Activated CD4-positive, alpha-beta memory T cell treated with anti-CD3 and anti-CD28 coated beads, Interleukin-2, amount 10 ng/mL, durations not matched to agents 7 days and 5 days (primary cell): ENCODE data around the gene LIF. TPM values are rescaled to one million over a fixed set of nuclear protein-coding genes. Genes with fewer than 3 reads are reported as not detected.
"Not testable (repeated sequence)": the region's sequence is repeated elsewhere in the genome, so short reads cannot be mapped to it uniquely, and the experiment has no call there.

Experiments
- CTCF ChIA-PET: fragments of 350-600 bp; sonication (Branson Sonifier 250); formaldehyde crosslinking; loops from one replicate; lab custom pipeline; 2021; ENCODE audit warnings: antibody characterized with exemption, inconsistent platforms; lab: Charles Lee
- POLR2A ChIA-PET: fragments of 350-600 bp; sonication (Branson Sonifier 250); formaldehyde crosslinking; loops from one replicate; lab custom pipeline; 2021; ENCODE audit warnings: antibody characterized with exemption; lab: Charles Lee
- DNase-seq: peaks from one replicate; pipeline ENCODE4 v3.0.0-alpha.2; 2020
- H3K27ac Mint-ChIP-seq: one replicate; pipeline ENCODE4 v1.8.0; 2021; ENCODE audit warnings: mild to moderate bottlenecking, mixed read lengths
- H3K27me3 Mint-ChIP-seq: one replicate; pipeline ENCODE4 v1.8.0; 2021; ENCODE audit warnings: mixed read lengths
- H3K36me3 Mint-ChIP-seq: one replicate; pipeline ENCODE4 v1.8.0; 2021; ENCODE audit warnings: low read depth, mixed read lengths
- H3K4me1 Mint-ChIP-seq: one replicate; pipeline ENCODE4 v1.8.0; 2021; ENCODE audit warnings: mixed read lengths
- H3K4me3 Mint-ChIP-seq: one replicate; pipeline ENCODE4 v1.8.0; 2021; ENCODE audit warnings: mild to moderate bottlenecking, mixed read lengths
- H3K9me3 Mint-ChIP-seq: one replicate; pipeline ENCODE4 v1.8.0; 2021; ENCODE audit warnings: mixed read lengths
- total RNA-seq, 2 experiments: library from RNA; stranded (reverse); gene quantifications; one replicate each; pipeline ENCODE4 v1.2.3, GENCODE V29; 2021

Gene LIF
- total RNA-seq, 2 experiments from 2014 or later = 94.6 to 94.8 TPM

DNA sequence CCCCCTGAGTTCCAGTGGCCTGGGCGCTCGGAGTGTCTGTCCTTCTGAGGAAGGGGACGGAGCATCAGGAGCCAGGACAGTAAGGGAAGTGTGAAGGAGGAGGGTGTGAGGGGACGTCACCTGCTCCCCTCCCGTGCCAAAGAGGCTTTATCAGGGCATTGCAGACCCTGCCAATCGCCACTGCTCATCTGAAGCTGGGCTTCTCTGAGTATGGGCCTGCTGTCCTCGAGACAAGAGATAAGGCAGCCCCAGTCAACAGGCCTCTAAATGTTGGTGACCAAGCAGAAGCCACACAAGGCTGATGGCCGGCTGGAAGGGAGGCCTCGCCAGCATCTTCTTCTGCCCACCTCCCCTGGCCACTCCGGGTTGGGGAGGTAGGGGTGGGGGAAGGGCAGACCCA lies 29.8 kb downstream of the LIF start:
- peaks cover 69% of the 10 kb centered on the region for H3K4me1 Mint-ChIP-seq
- POLR2A ChIA-PET = no interaction called here
- no peaks in the 10 kb centered on the region for H3K36me3 Mint-ChIP-seq
- H3K4me3 Mint-ChIP-seq = no peak overlapping the region
- no peak overlapping the region for H3K27ac Mint-ChIP-seq
- H3K27me3 Mint-ChIP-seq = no peaks in the 10 kb centered on the region
- DNase-seq = no peak
- CTCF ChIA-PET = no interaction called here
- H3K9me3 Mint-ChIP-seq = no peaks in the 10 kb centered on the region

DNA sequence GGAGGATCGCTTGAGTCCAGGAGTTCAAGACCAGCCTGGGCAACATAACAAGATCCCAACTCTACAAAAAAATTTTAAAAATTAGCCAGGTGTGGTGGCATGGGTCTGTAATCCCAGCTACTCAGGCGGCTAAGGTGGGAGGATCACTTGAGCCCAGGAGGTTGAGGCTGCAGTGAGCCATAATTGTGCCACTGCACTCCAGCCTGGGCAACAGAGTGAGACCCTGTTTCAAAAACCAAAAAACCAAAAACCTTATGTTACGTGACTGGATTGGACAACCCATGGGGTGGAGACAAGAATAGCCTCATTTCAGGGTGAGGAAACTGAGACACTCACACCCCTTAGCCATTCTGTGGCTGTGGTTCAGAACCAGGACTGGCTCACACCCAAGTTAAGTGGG lies 30.3 kb downstream of the LIF start:
- H3K4me3 Mint-ChIP-seq, H3K27me3 Mint-ChIP-seq, H3K36me3 Mint-ChIP-seq, H3K9me3 Mint-ChIP-seq, H3K27ac Mint-ChIP-seq, POLR2A ChIA-PET, DNase-seq: not testable (repeated sequence)
- CTCF ChIA-PET = interaction anchor here (0.6 kb wide), 1 partner anchor 56 kb away, joined by 3 read pairs; no protein-coding TSS in a partner anchor
- H3K4me1 Mint-ChIP-seq = peaks cover 69% of the 10 kb centered on the region

DNA sequence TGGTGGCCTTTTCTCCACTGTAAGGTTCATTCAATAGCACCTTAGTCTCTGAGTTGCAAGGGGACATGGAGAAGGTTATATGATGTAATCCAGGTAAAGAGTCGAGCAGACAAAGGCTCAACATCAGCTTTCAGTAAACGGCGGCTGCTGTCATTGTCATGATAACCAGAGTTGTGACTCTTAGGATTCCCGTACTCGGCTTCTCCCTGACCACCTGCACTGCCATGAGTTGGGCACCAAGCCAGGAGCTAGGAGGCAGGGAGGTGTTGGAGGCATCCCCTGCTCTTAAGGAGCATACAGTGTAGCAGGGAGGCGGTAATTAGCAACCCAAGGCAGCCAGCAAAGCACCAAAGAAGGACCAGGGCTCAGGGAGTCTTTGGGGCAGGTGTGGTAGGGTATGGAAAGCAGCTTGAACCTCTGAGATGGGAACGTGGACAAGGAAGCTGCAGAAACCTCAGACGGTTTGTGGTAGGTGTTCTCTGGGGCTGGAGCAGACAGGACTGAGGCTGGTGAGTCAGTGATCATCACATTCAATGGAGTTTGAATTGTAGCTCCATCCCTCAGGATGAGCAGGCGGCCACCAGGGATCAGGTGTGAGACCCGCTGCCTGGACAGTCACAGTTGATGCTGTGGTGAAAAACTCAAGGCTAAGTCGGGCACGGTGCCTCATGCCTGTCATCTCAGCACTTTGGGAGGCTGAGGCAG lies 31.7 kb downstream of the LIF start:
- POLR2A ChIA-PET = interaction anchor here (0.8 to 1.0 kb wide), 2 partner anchors 19 to 56 kb away, joined by 3 read pairs; no protein-coding TSS in a partner anchor

DNA sequence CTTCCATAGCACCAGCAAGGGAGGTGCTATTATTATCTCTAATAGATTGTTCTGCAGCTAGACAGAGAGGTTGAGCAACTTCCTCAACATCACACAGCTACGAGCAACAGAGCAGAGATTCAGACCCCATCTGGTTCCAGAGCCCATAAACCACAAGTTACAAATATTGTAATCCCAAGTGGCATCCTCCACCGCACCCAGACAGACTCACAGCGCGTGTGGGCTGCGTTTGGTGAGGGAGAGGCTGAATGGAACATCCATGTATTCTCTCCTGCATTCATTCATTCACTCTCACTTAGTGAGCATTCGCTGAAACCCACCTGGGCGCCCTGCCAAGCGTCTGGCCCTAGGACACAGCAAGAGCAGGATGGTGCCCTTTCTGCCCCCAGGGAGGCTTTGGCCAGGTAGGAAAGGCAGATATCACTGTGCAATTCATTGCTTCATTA lies 33.5 kb downstream of the LIF start:
- Mint-ChIP-seq H3K4me3 (no peak overlapping the region), H3K27ac (peak overlapping the region; percentile 45), H3K36me3 (no peaks in the 10 kb centered on the region), H3K9me3 (no peaks in the 10 kb centered on the region), H3K27me3 (no peaks in the 10 kb centered on the region), H3K4me1 (peaks cover 51% of the 10 kb centered on the region)
- ChIA-PET CTCF (no interaction called here), POLR2A (interaction anchor here (1.5 kb wide), 1 partner anchor 8 kb away, joined by 5 read pairs; no protein-coding TSS in a partner anchor)
- DNase-seq = no peak

More for the DNA sequence above, 31.7 kb downstream of the LIF start:
- Mint-ChIP-seq H3K4me3 (no peak overlapping the region), H3K36me3 (no peaks in the 10 kb centered on the region), H3K4me1 (peaks cover 57% of the 10 kb centered on the region), H3K27ac (no peak overlapping the region), H3K9me3 (no peaks in the 10 kb centered on the region), H3K27me3 (no peaks in the 10 kb centered on the region)
- DNase-seq = no peak
- CTCF ChIA-PET = interaction anchor here (0.8 kb wide), 1 partner anchor 68 kb away, joined by 3 read pairs; no protein-coding TSS in a partner anchor

DNA sequence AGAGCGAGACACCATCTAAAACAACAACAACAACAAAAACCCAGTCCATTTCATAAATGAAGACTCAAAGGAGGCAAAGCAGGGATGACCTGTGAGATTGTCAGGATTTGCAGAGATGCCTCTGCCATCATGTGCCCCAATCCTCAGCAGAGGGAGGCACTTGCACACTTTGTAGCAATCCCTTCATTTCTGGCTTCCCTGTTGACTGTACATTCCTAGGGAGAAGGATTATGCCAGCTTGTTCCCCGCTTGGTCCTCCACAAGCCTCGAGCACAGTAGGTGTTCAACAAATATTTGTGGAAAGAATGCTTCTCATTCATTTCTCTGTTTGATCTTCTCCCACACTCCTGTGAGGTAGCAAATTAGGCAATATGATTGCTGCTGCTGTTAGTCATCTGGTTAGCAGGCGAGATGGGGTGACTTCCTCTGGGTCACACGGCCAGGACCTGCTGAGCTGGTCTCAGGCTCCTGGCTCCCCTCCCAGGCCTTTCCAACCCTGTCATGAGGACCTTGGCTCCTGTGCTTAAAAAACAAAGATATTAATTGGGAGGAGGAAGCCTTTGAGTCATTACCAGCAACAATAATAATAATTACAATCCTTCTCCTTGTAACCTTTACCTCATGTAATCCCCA lies 34.1 kb downstream of the LIF start:
- POLR2A ChIA-PET = interaction anchor here (1.5 kb wide), 1 partner anchor 9 kb away, joined by 5 read pairs; no protein-coding TSS in a partner anchor
- Mint-ChIP-seq H3K27ac (peak overlapping the region; percentile 45), H3K4me3 (no peak overlapping the region), H3K36me3 (no peaks in the 10 kb centered on the region), H3K9me3 (no peaks in the 10 kb centered on the region), H3K27me3 (no peaks in the 10 kb centered on the region), H3K4me1 (peaks cover 48% of the 10 kb centered on the region)
- peak; percentile 46 for DNase-seq
- CTCF ChIA-PET = interaction anchor here (0.6 kb wide), 1 partner anchor 220 kb away, joined by 4 read pairs; no protein-coding TSS in a partner anchor

DNA sequence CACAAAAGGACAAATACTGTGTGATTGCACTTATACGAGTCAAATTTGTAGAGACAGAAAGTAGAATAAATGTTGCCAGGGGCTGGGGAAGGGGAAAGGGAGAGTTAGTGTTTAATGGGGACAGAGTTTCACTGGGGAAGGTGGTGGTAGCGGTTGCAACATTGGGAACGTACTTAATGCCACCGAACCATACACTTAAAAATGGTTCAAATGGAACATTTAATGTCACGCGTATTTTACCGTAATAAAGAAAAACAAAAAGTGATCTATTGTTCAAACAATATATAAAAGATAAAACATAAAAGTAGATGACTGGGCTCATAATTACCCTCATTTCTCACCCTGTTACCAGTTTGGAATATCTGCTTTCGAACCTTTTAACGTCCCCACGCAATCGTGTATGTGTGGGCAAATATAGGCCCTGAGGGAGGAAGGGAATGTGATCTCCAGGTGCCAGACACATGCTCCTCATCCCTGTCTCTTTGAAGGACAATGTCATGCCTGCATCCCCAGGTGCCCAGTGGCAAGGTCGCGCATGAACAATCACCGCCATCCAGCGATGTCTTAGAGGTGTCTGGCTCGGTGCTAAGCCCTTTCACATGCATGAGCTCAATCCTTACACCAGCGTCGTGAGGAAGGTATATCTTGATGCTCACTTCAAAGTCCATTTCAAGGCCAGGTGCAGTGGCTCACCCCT lies 35.3 kb downstream of the LIF start:
- Mint-ChIP-seq H3K4me1 (peaks cover 55% of the 10 kb centered on the region), H3K27ac (no peak overlapping the region), H3K4me3 (no peak overlapping the region), H3K27me3 (no peaks in the 10 kb centered on the region), H3K9me3 (no peaks in the 10 kb centered on the region), H3K36me3 (no peaks in the 10 kb centered on the region)
- CTCF ChIA-PET = no interaction called here
- no peak for DNase-seq
- POLR2A ChIA-PET = no interaction called here

DNA sequence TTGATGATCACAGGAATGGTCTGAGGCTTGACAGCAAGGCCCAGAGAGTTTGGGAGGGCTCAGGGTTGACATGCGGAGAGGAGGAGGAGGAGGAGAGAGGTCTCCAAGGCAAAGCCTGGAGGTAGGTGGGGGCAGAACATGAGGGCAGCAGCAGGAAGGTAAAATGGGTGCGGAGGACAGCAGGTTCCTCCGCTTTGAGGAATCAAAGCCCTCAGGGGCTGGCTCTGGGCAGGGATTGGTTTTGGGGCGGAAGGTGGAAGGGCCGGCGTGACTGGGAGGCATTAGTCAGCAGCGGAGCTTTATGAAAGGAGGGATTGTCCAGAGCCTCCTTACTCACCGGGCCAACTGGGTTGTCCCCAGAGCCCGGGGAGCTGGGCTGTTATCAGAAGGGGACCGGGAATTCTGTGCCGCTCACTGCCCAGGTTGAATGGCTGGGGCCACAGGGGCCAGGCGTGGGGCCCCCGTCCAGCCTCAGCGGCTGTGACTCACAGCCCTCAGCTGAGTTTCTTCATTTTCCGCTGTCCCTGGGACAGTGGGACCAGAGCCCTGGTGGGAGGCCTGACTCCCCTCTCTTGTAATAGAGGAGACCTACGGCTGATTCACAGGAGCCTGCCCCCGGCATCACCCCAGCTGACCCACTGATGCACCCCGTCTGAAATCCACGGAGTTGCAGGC lies 36.2 kb downstream of the LIF start:
- DNase-seq = no peak
- Mint-ChIP-seq H3K9me3 (no peaks in the 10 kb centered on the region), H3K4me1 (peaks cover 52% of the 10 kb centered on the region), H3K36me3 (no peaks in the 10 kb centered on the region), H3K27ac (no peak overlapping the region), H3K27me3 (no peaks in the 10 kb centered on the region), H3K4me3 (no peak overlapping the region)
- CTCF ChIA-PET = no interaction called here
- POLR2A ChIA-PET = no interaction called here

DNA sequence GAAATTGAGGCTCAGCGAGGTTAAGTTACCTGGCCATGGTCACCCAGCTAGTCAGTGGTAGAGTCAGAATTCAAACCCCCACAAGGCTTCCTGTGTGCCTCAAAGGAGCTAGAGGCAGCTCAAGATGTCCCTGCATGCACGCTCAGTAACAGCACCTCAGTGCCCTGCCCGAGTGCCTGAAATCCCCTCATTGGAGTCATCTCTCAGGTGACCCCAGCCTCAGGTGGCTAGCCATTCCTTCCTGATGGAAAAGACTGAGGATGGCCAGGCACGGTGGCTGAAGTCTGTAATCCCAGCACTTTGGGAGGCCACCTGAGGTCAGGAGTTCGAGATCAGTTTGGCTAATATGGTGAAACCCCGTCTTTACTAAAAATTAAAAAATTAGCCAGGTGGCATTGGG lies 36.9 kb downstream of the LIF start:
- no peak for DNase-seq
- ChIA-PET POLR2A (interaction anchor here (1.5 to 1.9 kb wide), 2 partner anchors 13 to 31 kb away, joined by 3 to 4 read pairs; no protein-coding TSS in a partner anchor), CTCF (no interaction called here)
- Mint-ChIP-seq H3K36me3 (no peaks in the 10 kb centered on the region), H3K4me1 (peaks cover 45% of the 10 kb centered on the region), H3K27me3 (no peaks in the 10 kb centered on the region), H3K4me3 (no peak overlapping the region), H3K9me3 (no peaks in the 10 kb centered on the region), H3K27ac (no peak overlapping the region)

DNA sequence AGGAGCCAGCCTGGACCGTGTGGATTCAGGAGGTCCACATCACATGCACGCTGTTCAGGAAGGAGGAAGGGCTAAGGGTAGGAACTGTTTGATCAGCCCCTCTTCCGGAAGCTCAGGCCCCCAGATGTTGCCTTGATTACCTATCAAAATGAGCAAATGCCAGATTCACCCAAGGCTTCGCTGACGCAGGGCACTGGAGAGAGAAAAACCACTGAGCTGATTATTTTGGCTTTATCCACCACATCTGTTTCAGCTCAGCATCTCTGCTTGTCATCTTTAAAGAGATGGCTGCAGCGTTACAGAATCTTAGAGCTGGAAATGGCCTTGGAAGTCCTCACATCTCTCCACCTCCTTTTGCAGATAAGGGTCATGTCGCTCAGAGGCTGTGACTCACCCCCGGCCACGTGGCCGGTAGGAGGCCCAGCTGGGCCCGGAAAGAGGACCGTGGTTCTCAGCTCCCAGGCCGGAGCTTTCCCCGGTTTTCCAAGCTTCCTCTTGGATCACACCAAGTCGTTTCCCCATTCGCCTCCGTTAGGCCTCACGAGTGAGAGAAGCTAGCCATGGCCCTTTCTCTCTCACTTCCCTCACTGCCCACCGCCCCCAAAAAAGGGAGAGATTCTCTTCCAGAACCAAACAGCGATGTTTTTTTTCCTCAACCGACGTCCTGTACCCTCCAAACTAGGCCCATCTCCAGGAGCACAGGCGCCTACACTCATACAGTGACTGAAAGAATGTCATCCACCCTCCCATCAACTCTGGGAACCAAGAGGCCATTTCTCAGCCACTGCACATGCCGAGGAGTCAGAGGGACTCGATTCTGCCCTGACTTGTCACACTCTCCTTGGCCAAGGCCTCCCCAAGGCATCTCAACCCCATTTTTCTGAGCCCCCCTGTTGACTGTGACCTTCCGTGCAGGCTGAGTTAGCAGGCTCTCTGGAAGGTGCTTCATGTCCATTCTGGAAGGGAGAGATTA lies 37.6 kb downstream of the LIF start:
- Mint-ChIP-seq H3K9me3 (no peaks in the 10 kb centered on the region), H3K27ac (no peak overlapping the region), H3K4me3 (no peak overlapping the region), H3K4me1 (peaks cover 41% of the 10 kb centered on the region), H3K27me3 (no peaks in the 10 kb centered on the region), H3K36me3 (no peaks in the 10 kb centered on the region)
- ChIA-PET CTCF (no interaction called here), POLR2A (interaction anchor here (0.7 to 1.9 kb wide), 4 partner anchors 10 to 32 kb away, joined by 3 to 4 read pairs (median 3); no protein-coding TSS in a partner anchor)
- DNase-seq = no peak

DNA sequence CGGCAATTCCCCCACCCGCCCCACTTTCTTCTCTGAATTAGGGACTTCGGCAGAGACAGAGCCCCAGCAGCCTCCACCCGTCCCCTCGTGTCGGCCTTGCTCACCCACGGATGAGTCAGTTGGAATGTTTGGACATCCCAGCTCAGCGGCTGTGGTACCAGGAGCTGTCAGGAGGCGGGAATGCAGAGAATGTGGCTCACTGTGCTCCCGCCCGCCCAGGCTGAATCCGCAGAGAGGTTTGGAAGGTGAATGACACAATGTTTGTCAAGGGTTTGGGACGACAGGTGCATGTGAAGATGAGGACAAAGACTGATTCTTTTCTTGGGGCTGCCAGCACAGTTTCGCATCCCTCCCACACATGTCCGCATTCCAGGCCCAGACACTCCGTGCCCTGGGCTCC lies 39.6 kb downstream of the LIF start:
- Mint-ChIP-seq H3K9me3 (no peaks in the 10 kb centered on the region), H3K36me3 (peaks cover 3% of the 10 kb centered on the region), H3K4me1 (peaks cover 26% of the 10 kb centered on the region), H3K4me3 (no peak overlapping the region), H3K27me3 (no peaks in the 10 kb centered on the region), H3K27ac (no peak overlapping the region)
- CTCF ChIA-PET = no interaction called here
- DNase-seq = no peak
- POLR2A ChIA-PET = interaction anchor here (2.9 kb wide), 1 partner anchor 11 kb away, joined by 8 read pairs; no protein-coding TSS in a partner anchor

DNA sequence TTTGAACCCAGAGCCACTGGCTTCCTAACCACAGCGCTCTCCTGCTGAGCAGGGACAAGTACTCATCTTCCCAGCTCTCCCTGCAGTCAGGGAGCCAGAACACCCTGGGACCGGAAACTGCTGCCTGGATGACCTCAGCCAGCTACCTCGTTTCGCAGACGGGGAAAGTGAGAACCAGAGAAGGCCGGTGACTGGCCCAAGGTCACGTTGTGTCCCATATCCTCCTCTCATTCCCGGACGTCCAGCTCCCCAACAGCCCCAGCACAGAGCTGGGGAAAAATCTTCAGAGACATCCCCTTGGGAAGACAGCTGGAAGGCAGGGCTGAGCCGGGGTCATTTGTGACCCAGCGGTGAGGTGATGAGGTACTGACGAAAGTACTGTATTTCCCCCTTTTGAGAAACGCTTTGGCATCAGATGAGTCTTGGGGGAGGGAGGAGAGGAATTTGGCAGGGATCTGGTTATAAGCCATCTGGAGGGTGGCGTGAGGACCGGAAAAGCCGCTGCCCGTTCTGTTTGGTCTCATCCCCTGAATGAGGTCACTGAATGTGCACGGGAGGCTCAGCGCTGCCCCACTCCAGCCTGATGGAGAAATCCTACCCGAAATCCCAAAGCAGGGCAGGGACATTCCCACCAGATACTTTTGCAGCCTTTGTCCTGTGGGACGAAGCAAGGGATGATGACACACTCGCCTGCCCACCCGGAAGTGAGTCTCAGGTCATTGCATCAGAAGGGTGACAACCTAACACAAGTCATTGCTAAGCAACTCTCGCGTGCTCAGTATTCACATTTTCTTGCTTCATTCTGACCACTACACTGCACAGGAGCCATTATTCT lies 41.1 kb downstream of the LIF start:
- H3K4me1 Mint-ChIP-seq = peaks cover 20% of the 10 kb centered on the region
- peaks cover 5% of the 10 kb centered on the region for H3K36me3 Mint-ChIP-seq
- H3K9me3 Mint-ChIP-seq = peaks cover 6% of the 10 kb centered on the region
- no peak overlapping the region for H3K4me3 Mint-ChIP-seq
- H3K27ac Mint-ChIP-seq = no peak overlapping the region
- CTCF ChIA-PET = no interaction called here
- H3K27me3 Mint-ChIP-seq = no peaks in the 10 kb centered on the region
- no peak for DNase-seq
- POLR2A ChIA-PET = interaction anchor here (1.4 to 2.9 kb wide), 3 partner anchors 9 to 32 kb away, joined by 4 to 8 read pairs (median 6); no protein-coding TSS in a partner anchor
